GM18520 (cell line): ENCODE data around the gene SUPT3H.
"Not testable (repeated sequence)": the region's sequence is repeated elsewhere in the genome, so short reads cannot be mapped to it uniquely, and the experiment has no call there.

Experiments
- ATAC-seq: cut with Tn5 transposase; IDR thresholded peaks from one replicate; pipeline ENCODE4 v1.9.1; 2021; ENCODE audit not compliant: unreplicated experiment

SUPT3H gene

DNA sequence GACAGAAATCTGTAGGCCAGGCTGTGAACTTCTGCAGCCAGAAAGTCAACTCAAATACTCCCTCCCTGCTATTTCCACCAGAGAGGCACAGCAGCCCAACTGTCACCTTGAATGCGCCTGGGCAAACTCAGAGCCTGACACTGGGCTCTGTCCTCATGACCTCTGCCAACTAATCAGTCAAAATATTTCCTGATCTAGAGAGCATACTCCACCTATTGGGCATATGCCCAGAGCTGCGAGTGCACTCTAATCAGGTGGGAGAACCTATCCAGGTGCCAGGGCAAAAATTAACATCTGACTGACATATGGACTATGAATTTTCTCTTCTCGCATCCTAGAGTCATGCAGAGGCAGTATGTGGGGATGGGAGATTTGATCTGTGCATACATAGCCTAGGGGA, 455.9 kb downstream of the SUPT3H start:
- no peak for ATAC-seq

DNA sequence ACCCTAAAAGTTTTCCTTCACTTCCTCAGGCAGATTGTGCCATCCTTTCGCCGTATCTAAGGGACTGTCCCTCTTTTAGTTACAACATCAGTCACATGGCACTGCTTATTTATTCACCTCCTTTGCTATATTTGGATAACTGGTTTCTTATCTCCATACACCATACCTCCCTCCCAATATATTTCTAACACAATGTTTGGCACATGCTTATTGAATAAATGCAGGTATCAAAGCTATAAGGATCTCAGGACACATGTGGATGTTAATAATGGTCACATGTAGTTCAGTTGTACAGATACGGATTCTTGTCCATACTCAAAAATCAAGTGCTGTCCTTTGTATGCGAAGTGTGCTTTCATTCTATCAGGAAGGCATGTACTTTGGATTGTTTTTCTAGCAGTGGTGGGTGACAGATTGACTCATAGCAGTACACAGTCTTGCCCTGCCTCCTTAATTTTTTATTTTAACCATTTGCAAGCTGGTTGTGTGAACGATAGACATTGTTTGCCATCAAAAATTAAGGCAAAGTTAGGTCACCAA, 456.7 kb downstream of the SUPT3H start:
- ATAC-seq = no peak

DNA sequence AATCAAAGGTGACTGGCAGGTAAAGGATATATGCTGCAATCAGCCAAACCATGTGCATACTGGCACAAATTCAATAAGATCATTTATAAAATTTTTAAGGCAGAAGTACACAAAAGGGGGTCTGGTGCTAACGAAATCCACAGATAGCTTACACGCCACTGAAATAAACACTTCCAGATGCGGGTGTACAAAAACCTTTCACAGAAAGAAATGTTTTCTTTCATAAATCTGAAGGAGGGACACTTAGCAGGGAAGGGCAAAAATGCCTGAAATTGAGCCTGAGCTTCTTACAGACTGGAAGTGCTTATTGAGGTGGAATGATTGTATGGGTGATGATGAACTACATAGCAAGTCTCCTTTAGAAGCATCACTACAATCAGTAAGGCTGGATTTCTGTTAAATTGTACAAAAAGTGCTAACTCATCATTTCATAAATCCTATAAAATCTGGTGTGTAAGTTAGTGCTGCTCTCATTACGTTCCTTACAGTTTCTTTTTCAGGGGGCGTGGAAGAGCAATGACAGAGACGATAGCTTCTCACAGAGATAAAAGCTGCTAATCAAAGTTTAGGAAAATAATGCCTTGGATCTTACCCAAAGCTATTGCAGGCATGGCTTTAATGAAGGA, 458.9 kb downstream of the SUPT3H start:
- no peak for ATAC-seq

DNA sequence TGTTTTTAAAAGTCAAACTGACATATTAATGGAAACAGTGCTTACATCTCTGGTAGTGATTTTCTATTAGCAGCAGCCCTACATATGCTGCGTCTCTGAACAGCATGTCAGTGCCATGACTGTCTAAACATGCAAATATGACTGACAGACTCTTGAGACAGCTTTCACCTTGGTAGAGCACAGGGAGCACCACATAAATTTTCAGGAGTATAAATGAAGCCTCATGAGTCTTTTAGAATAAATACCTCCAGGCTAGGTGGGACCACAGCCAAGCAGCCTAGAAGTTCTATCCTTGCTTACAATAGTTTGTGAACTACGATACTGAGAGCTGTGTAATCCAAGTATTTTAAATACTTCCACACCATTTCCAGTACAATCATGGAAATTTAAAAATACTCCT, 460.3 kb downstream of the SUPT3H start:
- ATAC-seq = no peak

DNA sequence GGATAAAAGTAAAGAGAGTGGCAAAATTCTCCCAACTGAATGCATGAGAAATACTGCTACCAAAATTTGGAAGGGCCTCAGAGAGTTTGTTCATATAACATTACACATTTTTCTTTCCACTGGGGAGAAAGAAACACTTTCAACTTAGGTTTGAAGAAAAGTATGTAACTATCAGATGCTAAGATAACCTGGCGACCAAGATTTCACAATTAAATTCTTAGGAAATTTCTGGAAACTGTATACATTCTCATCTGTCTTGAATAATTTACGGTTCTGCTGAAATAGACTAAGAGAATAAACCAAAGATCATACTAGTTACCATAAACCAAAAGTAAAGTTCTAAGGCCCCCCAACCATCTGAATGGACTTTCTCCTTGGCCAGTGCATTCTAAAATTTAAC, 462.6 kb downstream of the SUPT3H start:
- no peak for ATAC-seq

DNA sequence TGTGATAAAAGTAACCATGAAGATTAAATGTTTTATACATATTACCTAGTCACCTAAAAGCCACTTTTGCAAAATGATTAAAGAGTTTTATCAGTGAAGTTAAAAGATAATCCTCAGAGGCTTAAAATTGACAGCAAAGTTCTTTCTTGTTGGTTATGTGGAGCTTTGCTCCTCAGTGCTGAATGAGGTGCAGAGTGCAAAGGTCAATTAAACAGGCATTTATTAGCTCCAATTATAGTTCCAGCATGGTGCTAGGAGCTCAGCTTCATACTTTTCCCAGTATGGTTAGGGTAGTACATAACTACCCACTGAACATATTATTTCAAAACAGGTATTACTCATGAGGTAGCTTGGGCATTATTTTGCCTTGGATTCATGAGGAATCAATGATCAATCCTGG, 463.6 kb downstream of the SUPT3H start:
- ATAC-seq = no peak

DNA sequence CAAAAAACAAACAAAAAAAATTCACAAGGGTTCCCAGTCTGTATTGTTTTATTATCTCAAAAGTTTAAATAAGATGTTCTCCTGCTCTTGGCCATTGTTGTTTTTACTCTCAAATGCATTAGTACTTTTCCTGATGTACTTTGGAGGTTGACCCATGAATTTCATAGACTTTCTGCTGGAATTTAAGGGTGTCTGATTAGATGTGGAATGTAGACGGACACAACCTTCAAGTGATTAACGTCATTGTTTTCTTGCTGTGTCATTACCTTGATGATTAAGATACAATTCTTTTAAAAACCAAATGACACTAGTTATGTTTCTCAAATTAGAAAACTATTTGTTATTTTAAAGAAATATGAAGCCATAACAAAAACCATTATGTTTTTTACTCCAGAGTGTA, 471.0 kb downstream of the SUPT3H start:
- ATAC-seq = no peak

DNA sequence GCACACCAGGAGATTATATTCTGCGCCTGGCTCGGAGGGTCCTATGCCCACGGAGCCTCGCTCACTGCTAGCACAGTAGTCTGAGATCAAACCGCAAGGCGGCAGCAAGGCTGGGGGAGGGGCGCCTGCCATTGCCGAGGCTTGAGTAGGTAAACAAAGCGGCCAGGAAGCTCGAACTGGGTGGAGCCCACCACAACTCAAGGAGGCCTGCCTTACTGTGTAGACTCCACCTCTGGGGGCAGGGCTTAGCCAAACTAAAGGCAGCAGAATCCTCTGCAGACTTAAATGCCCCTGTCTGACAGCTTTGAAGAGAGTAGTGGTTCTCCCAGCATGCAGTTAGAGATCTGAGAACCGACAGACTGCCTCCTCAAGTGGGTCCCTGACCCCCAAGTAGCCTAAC, 477.4 kb downstream of the SUPT3H start:
- ATAC-seq = not testable (repeated sequence)

DNA sequence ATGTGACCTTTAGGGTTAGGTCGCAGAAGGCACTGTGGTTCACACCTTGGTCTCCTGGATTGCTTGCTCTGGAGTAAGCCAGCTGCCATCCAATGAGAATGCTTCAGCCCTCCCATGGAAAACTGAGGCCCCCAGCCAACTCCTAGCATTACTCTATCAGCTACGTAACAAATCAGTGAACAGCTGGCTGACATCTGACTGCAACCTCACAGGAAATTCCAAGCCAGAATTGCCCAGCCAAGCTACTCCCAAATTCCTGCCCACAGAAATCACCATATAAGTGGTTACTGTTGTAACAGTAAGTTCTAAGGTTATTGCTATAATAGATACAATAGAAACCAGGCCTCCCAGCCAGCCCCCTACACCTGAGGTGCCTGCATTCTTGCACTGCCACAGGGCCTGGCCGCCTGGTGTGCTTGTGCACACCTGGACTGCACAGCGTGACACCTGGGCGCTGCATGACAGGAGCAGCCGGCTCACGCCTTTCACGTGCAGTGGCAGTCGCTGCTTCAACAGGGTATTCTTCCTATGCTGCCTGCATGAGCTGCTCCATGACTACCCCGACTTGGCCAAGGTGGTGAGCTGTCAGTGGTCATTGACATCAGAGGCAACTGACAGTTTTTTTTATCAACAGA, 479.3 kb downstream of the SUPT3H start:
- no peak for ATAC-seq

DNA sequence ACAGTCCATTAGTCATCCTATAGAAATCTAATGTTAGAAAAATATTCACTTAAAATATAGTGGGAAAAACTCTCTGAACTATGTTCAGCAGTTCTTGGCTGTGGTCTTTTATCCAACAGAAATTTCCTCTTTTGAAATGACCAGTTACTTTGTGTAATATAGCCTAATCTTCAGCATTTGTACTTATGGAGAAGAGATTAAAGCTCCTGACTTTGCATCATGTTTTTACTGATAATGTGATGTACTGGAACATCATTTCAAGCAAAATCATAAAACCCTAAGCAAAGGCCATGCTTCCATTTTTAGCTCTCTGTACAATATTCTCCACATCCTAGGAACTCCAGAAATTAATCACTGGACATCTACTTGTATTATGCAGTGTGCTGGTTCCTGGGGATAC, 480.4 kb downstream of the SUPT3H start:
- no peak for ATAC-seq

DNA sequence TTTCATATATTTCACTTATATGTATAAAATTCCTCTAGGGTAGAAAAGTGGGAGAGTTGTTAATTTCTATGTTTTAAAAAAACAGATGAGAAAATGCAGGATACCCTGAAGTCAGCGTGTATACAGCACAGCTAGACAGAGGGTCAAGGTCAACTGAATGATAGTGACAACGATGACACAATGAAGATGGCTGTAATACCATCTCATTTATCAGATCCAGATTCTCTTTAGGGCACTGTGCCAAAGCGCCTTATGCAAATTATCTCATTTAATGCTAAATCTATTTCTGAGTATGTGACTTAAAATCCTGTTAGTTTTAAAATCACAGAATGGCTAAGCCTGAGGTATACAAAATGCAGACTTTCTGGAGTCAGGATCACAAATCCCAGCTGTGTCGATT, 481.0 kb downstream of the SUPT3H start:
- no peak for ATAC-seq

DNA sequence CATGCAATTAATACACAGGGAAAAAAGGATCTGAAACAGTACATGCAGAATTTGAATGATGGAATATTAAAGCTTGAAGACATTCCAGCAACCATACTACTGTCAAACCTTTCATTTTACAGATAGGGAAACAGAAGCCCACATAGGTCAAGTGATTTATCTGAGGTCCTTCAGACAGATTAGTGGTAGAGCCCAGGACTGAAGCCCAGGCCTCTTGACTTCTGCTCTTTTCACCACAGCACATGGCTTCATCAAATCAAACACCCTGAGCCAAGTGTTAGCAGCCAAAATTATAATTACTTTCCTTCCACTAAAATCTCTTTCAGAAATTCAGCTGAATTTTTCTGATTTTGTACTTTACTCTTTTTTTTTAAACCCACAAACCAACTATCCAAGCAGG, 485.2 kb downstream of the SUPT3H start:
- ATAC-seq = no peak

DNA sequence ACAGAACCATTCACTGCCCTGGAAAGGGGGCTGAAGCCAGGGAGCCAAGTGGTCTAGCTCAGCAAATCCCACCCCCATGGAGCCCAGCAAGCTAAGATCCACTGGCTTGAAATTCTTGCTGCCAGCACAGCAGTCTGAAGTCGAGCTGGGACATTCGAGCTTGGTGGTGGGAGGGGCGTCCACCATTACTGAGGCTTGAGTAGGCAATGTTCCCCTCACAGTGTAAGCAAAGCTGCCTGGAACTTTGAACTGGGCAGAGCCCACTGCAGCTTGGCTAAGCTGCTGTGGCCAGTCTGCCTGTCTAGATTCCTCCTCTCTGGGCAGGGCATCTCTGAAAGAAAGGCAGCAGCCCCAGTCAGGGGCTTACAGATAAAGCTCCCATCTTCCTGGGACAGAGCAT, 498.7 kb downstream of the SUPT3H start:
- ATAC-seq = not testable (repeated sequence)

DNA sequence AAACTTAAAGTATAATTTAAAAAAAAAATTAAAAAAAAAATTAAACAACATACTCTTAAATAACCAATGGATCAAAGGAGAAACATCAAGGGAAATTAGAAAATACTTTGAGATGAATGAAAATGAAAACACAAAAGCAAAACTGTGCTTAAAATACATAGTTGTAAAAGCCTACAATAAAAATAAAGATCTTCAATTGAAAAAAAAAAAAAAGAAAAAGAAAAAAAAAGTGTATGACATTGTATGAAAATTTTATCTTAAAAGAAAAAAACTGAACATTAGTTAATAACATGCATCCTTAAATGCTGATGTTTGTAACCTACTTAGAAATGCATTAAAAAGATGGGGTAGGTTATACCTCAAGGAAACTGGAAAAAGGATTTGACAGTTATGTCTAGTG, 501.1 kb downstream of the SUPT3H start:
- not testable (repeated sequence) for ATAC-seq

DNA sequence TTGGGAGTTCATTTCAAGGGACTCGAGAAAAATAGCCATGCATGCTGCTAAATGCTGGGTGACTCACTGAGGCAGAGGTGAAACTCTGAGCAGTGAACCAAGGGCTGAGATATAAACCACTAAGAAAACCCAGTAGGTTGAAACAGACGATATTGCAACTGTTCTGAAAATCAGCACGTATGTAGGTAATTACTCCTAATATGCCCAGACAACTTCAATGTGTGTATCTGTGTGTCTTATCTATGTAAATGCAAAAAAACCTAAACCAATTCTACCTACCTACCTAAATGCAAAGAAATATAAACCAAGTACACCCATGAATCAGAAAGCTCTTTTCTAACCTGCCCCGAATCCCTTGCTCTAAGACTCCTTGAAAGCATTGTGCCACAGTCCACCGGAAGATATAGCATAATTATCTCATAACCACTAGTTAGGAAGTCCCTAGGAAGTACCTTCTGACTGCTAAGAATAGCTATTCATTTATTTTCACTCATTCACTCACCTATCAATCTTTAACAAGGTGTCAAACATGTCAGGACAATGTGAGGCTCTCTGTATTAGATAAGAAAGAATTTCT, 508.3 kb downstream of the SUPT3H start:
- ATAC-seq = peak; percentile 66

DNA sequence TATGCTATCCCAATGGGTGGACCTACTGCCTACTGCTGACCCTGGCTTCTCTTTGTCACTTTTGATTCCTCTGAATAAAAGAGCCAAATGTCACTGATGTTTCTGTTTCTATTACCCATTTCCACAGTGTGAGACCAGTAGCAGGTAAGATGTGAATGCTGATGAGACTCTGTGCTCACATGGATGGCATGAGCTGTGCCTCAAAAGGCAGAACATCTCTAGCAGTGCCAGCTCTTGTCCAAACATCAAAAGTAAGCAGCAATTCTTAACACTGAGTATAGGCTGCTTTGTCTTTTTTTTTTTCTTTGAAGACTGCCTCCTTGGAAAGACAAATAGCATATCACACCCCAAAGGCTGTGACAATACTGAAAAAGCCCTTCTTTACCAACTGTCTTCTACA, 508.8 kb downstream of the SUPT3H start:
- peak; percentile 4 for ATAC-seq

DNA sequence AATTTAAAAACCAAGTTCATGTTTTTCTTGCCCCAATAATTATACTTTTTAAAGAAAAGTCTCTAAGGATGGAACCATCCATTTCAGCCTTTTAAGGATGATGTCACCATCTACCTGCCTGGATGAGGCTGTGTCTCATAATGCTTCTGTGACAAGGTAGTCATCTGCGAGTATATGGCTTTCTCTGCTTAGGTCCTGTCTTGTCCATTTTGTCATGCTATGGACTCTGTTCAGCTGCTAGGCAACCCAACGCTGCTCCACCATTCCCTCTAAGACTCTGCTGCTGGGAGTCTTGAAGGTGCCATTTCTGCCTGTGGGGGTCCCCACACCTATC, 509.4 kb downstream of the SUPT3H start:
- ATAC-seq = no peak

DNA sequence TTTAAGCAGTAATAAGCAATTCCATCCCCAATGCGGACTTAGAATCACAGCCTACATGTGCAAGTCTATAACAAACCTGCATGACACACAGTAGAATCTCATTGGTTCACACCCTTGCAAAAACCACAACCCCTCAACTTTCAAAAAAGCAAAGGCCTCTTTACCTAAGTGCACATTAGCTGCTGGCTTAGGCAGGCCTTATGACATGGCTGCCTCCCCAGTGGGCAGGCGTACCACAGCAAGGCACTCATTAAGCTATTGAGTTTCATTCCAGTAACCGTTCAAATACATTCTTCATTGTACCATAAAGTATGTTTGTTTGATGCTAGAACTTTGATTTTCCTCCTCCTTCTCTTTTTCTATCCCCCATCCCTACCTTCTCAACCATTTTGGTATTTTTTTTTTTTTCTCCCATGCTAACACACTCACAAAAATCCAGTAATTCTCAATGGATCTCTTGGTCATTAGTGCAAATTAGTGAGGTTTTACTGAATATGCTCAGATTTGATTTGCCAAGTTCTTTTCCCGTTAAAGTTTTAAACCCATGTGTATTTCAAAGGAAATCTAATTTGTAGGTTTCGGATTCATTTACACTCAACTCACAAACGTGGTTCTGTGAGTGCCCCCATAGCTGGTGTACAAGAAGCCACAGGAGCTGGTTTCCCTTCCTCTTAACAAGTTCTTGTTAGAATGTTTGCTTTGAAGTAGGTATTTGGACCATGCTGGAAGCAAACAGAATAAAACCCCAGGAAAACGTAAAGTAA, 510.0 kb downstream of the SUPT3H start:
- no peak for ATAC-seq

DNA sequence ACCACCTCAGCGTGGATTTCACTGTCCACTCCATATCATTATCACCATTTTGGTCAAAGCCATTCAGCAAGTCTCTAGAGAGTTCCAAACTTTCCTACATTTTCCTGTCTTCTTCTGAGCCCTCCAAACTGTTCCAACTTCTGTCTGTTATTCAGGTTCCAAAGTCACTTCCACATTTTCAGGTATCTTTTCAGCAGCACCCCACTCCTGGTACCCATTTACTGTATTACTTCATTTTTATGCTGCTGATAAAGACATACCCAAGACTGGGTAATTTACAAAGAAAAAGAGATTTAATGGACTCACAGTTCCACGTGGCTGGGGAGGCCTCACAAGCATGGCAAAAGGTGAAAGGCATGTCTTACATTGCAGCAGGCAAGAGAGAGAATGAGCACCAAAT, 512.5 kb downstream of the SUPT3H start:
- ATAC-seq = not testable (repeated sequence)

DNA sequence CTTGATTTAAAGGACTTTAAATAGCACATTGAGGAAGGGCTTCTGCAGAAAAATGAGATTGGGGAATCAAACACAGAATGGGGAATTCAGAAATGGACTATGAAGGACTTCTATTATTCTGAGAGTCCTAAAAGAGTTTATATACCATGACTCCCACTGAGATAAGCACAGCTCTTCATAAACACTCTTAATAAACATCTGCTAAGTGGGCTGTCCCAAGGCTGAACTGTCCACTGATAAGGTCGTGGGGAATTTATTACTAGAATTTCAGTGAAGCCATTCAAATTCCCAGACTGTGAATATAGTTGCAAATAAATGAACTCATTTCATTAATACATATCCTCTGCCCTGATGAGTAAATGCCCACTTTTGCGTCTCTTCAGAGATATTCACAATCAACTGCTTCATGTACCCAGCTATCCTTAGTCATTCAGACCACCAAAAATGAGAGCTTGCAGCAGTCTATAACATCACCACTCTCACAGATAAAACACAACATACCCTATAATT, 517.8 kb downstream of the SUPT3H start:
- ATAC-seq = no peak

DNA sequence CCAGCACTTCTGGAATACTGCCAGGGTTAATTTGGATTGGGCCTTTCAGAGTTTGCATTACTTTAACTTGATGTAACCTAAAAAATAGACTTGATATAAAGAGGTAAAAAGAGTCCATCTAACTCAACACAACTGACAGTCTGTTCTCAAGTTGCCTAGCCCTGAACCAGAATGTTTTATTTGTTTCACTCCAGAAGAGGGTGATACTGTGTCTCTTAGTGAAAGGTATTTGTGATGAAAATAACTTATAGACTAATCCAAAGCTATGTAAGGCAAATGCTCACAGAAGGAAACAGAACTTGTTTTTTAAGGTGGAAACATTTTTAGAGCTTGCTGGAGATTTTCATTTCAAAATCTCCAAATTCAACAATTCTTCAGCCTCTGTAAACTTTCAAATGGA, 518.7 kb downstream of the SUPT3H start:
- ATAC-seq = no peak

DNA sequence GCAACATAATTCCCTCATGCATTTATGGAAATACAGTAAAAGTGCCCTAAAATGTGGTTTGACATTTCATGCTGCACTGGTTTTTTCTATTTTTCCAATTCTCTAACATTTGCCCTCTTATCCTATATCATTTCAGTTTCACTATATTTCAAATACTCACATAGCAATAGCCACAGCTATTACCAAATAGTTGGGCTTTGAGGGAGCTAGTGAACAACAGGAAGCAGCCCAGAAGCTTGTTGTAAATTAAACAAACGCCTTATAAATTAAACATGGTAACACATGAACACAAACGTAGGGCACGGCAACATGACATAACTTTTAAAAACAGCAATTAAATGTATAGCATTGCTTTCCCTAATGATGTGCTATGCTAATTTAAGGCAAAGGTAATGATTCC, 521.3 kb downstream of the SUPT3H start:
- no peak for ATAC-seq
